IPS-NIHi11 (cell line): ENCODE measurements around the gene LGALS3BP.

Experiments
- DNase-seq: peaks from one replicate; pipeline ENCODE4 v3.0.0; 2012; ENCODE audit warnings: mixed read lengths, low spot score

The LGALS3BP gene

DNA sequence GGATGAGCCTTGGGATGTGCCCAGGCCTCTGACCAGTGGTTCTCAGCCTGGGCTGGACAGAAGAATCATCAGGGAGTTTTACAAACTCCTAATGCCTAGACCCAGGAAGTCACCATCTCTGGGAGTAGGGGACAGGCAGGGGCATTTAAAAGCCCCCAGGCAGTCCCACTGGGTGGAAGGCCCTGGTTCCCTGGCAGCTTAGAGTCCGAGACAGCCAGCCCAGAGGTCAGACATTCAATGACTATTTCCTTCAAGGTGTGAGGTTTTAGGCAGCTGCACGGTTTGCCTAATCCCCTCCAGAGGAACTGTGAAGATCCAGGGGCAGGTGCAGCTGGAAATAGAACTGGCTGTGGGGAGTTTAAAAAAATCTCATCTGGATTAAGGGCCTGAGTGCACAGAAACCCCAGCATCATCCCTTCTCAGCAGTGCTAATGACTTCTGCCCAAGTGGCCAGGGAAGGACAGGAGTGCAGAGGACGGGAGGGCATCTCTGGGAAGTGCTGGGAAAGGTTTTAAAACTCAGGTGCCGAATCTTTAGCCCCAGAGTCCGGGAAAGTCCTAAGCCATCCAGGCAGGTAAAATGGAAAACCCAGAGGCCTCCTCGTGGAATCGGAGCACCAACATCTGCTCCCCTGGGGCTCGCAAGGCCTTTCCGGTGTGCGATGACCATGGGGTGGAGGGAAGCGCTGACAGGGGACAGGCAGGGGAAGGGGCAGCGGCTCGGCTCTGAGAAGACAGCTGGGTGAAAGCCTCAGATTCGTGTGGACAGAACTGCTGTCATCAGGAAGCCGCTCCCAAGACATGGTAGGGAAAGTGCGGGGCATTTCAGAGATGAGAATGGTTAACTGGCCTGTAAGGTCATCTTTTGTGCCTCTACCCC, 1.5 kb upstream of the LGALS3BP start:
- no peak for DNase-seq

- no peak for DNase-seq
Measured at GRCh38 chr17:78980624-78980972, 875 bp upstream of the LGALS3BP start.

- no peak for DNase-seq
Measured at GRCh38 chr17:78977997-78978973, 1.4 kb downstream of the LGALS3BP start.

- DNase-seq: no peak
Measured at GRCh38 chr17:78977681-78977943, 2.1 kb downstream of the LGALS3BP start.

GRCh38 chr17:78976907-78977680, 2.6 kb downstream of the LGALS3BP start:
- DNase-seq: no peak

DNA sequence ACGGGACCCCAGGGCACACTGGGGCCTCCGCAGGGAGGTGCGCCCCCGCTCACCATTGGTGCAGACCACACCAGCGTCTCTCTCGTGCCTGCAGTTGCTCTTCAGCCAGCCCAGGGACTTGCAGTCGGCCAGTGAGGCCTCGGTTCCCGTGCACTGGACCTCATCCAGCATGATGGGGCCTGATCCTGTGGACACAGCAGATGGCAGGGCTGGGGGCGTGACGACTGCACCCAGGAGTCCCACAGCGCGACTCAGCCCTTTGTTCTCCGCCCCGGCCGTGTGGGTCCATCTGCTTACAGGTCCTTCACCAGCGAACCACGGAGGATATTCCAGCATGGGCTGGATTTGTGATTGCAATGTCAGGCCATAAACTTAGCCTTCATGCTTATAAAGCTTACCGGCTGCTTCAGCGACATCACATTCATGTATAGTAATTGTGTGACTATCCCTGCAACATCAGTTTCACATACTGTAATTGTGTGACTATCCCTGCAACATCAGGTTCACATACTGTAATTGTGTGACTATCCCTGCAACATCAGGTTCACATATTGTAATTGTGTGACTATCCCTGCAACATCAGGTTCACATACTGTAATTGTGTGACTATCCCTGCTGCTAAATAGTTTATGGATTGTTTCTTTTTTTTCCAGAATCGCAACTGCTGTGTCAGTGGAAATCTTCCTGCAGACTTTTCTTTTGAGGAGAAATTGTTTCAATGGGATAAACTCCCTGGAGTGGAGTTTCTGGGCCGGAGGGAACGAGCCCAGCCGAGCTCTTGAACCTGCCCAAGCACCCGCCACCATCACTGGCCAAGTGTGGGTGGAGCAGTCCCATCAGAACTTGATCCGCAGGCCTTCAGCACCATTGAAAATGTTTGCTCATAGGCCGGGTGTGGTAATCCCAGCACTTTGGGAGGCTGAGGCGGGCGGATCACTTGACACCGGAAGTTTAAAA, 4.8 kb downstream of the LGALS3BP start:
- DNase-seq: peak; percentile 66

DNA sequence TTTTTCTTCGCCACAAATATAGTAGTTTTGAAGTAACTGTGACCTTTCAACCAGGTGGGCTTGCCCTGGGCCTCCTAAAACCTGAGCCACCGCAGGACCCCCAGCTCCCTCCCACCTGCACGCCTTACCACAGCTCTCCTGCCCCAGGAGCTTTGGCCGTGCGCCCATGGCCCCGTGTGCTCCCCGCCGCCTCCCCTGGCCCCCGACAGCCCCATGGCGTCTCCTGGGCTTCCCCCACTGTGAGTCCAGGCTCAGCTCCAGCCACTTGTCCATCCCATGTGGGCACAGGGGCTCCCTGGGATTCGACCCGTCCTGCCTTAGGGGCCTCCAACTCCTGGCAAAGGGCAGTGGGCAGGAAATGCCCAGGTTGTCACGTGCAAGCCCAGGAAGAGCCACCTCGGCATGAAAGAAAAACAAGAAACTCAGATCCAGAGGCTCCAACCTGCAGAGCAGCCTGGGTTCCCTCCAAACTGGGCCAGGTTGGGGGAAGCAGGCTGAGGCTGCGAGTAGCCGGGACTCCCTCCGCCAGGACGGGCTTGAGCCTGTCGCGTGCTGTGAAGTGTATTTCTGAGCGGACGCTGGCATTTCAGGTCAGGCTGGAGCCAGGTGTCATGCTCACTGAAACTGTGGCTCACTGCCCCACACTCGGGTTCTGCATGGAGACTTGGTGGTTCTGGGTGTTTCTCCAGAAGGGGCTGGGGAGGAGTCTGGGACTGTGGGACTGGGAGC, 5.8 kb downstream of the LGALS3BP start:
- DNase-seq: no peak

DNA sequence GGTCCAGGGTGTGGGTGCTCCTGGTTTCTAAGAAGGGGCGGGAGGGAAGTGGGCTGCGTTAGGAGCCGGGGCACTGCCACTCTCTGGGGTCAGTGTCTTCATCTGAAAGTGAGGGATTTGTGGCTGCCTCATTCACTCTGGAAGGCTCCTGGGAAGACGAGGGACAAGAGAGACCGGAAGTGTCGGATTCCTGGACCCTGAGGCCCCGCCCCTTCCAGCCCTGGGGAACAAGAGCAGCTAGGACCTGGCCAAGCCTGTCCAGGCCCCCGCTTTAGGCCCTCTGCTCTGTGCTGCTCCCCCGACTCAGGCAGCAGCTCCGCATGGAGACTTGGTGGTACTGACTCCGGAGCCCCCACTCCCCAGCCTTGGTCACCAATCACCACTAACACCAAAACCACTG, 6.5 kb downstream of the LGALS3BP start:
- DNase-seq: peak; percentile 76

DNA sequence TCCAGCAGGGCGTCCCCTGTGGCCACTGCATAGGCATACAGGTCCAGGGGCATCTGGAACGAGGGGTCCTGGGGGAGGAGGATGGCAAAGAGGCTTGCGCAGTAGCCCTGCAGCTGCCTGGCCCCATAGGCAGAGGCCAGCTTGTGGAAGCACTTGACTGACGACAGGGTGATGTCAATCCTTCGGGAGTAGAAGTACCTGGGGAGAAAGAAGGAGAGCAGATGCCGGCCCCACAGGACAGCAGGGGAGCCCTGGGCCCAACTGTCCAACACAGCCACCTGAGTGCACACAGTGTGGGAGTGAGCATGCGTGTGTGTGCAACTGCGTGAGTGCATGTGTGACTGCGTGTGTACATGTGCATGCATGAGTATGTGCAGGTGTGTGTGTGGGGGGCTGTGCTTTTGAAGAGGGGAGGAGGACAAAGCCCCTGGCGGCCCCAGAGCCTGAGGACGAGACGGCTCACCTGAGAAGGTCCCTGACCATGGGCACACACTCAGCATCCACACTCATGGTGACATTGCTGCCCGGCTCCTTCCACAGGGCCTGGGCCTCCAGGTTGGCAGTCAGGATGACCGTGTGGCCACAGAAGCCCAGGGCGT, 7.1 kb downstream of the LGALS3BP start:
- no peak for DNase-seq

GRCh38 chr17:78971756-78972506, 7.8 kb downstream of the LGALS3BP start:
- no peak for DNase-seq

- DNase-seq: peak; percentile 81
Measured at GRCh38 chr17:78970834-78971755, 8.6 kb downstream of the LGALS3BP start.

- no peak for DNase-seq
Measured at GRCh38 chr17:78969865-78970264, 9.9 kb downstream of the LGALS3BP start.

GRCh38 chr17:78967782-78968362, 11.9 kb downstream of the LGALS3BP start:
- no peak for DNase-seq

GRCh38 chr17:78966910-78967600, 12.7 kb downstream of the LGALS3BP start:
- DNase-seq: no peak

DNA sequence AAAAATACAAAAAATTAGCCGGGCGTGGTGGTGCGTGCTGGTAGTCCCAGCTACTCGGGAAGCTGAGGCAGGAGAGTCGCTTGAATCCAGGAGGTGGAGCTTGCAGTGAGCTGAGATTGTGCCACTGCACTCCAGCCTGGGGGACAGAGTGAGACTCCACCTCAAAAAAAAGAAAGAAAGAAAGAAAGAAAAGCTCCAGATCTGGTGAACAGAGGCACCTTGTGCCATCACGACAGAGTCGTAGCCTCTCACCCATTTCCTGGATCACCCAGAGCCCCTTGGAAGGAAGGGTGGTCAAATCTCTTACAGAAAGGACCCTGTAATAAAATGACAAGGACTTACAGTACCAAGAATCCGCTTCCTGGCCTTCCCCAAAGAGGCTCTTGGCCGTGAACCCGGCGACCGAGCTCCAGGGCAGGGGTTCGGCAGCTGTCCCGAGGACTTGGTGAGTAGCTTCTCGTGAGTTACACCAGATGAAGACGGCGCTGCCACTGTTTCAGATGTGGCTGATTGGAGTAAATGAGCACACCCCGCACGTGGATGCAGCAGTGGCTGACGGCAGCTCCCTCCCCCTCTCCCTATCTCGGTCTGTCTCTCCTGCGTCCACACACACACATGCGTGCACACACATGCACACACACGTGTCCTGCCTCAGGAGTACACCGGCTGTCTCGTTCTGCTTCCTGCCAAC, 13.5 kb downstream of the LGALS3BP start:
- DNase-seq: no peak

DNA sequence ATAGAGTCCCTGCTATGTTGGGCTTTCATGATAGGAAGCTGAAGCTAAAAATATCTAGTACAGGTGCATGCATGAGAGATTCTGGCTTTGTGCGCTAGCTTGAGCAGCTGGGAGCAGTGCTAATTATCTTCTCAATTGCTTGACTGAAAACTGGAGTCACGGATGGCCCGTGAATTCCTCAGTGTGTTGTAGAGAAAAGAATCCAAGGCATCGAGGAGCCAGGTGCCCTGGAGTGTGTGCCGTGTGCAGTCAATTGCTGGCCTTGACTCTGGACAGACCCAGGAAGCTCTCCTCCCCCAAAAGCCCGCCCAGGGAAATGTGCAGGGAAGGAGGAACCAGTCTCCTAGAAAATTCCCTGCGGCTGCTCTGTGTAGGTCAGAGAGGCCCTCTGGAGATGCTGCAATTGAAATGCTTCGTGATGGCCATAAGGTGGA, 14.2 kb downstream of the LGALS3BP start:
- no peak for DNase-seq

- no peak for DNase-seq
Measured at GRCh38 chr17:78963378-78963777, 16.3 kb downstream of the LGALS3BP start.
